Heart left ventricle (tissue), 16 donors: ENCODE results near the gene CECR2. TPM values are rescaled to one million over a fixed set of nuclear protein-coding genes. Genes with fewer than 3 reads are reported as not detected.

Source experiments
- ATAC-seq, 4 donors: fragments of 200-7000 bp; cut with Tn5 transposase; one replicate each; pipeline ENCODE4 v1.9.1; 2020 to 2022; ENCODE audit warnings: moderate library complexity in 4 of 4, mild to moderate bottlenecking in 3 of 4, moderate number of reproducible peaks in 1 of 4
- DNase-seq, 5 donors: peaks; one replicate each; pipeline ENCODE4 v3.0.0-alpha.2; 2020
- H3K27ac ChIP-seq, 12 donors: fragments of 200-600 bp; sonication (generic) in 4 of 12; one replicate each; pipeline versions ENCODE4 v1.5.0 to v1.8.0; 2016 to 2022; ENCODE audit warnings: mild to moderate bottlenecking in 2 of 12
- H3K27me3 ChIP-seq, 9 donors: fragments of 200-600 bp; sonication (generic) in 2 of 9; one replicate each; pipeline versions ENCODE4 v1.5.1 to v1.8.0; 2016 to 2022; ENCODE audit warnings: mild to moderate bottlenecking in 3 of 9
- H3K36me3 ChIP-seq, 9 donors: fragments of 200-600 bp; sonication (generic) in 2 of 9; one replicate each; pipeline versions ENCODE4 v1.5.0 to v1.8.0; 2018 to 2022; ENCODE audit warnings: mild to moderate bottlenecking in 2 of 9
- H3K4me1 ChIP-seq, 12 donors: fragments of 200-600 bp; sonication (generic) in 4 of 12; one replicate each; pipeline versions ENCODE4 v1.5.0 to v1.8.0; 2016 to 2022; ENCODE audit warnings: mild to moderate bottlenecking in 3 of 12
- H3K4me3 ChIP-seq, 12 donors: fragments of 200-600 bp; sonication (generic) in 4 of 12; one replicate each; pipeline versions ENCODE4 v1.5.0 to v1.8.0; 2017 to 2022; ENCODE audit warnings: mild to moderate bottlenecking in 9 of 12, moderate library complexity in 4 of 12
- H3K9me3 ChIP-seq, 12 donors: fragments of 200-600 bp; sonication (generic) in 4 of 12; one replicate each; pipeline versions ENCODE4 v1.5.0 to v1.8.0; 2016 to 2022; ENCODE audit warnings: mild to moderate bottlenecking in 1 of 12
- CTCF ChIP-seq, 12 donors: fragments of 200-600 bp; sonication (generic) in 4 of 12; IDR thresholded peaks; one replicate each; pipeline versions ENCODE4 v1.5.0 to v1.8.0; 2018 to 2022; ENCODE audit warnings: antibody characterized with exemption in 12 of 12, mild to moderate bottlenecking in 5 of 12
- POLR2A ChIP-seq, 2 donors: fragments of 450-650 bp; IDR thresholded peaks; one replicate each; pipeline ENCODE4 v1.6.1; 2017; ENCODE audit warnings: antibody characterized with exemption in 2 of 2, mild to moderate bottlenecking in 2 of 2, moderate library complexity in 2 of 2
- WGBS, 4 donors: extraction: QIAGEN DNeasy Blood & Tissue Kit in 2 of 4; methylation state at CpG; one replicate each; pipeline versions ENCODE4 v1.1.5 to v1.1.7; 2013 to 2018; 5-methylcytosine and 5-hydroxymethylcytosine counted together
- intact Hi-C, 10 donors: fragments of 100-400 bp; cut with DNase I; formaldehyde crosslinking; loops; one replicate each; pipeline versions ENCODE4 v1.11.1 to v1.14.2; 2022
- polyA plus RNA-seq, 2 donors: library from polyadenylated mRNA; stranded (reverse); fragments of 200-250 nt; gene quantifications; one replicate each; pipeline ENCODE4 v1.2.3, GENCODE V29; 2013
- total RNA-seq, 9 donors: library from RNA; depleted of rRNA in 2 of 9; stranded (reverse); fragments of >200 nt in 2 of 9; fragmentation: NEBNext Ultra II Directional in 3 of 9; extraction: Animal tissue kit (Norgen Biotek cat#: 25700) in 3 of 9; gene quantifications; one replicate each; pipeline versions ENCODE4 v1.1.0 to v1.2.4, GENCODE V29; 2016 to 2023
- donor health status: ischemic (EF 13 %, LVEDD 7.1; RV severe dilation, severe dysfunction).
- donor health status: healthy with polysubstance abuse.
- donor health status: DM: no; HTN: yes; CAD: no.
- donor health status: DM: no; HTN: no; CAD: no.
- donor health status: ischemic (EF 25% LVEDD 6.9; RV normal size, moderate dysfunction).
- donor health status: ischemic (EF 25% LVEDD 5.7; RV mildly dilated, moderate dysfunction).
- donor health status: healthy.
- donor health status: DM: yes; HTN: yes; CAD: no.
- donor health status: ischemic (EF 35%, LVEDD 5.7; RV mildly dilated, moderate dysfunction).
- donor health status: nonischemic (EF 11% LVEDD 7.7; RV severe dilation, severe dysfunction).
- donor health status: DM: yes; HTN: yes; CAD: no.
- donor health status: PGD.
- donor health status: ischemic (EF 29% LVEDD 5.4; RV normal size, mild dysfunction).
- donor health status: nonischemic (EF 23%, LVEDD 6.1; RV moderate dilation, normal function).

CECR2 gene
- total and polyA plus RNA-seq, 11 donors, result 3.8 to 11.6 (median 6.8) TPM

- no peaks in the 10 kb centered on the region for H3K36me3 ChIP-seq
- TF ChIP-seq POLR2A (IDR thresholded peaks at IDR 0.05) (no peak), CTCF (IDR thresholded peaks at IDR 0.05) (no peak)
- peak overlapping the region; percentile 58 to 90 (median 81) for H3K27ac ChIP-seq
- peak in 2 of 4 donors; percentile 33 to 48 for ATAC-seq
- H3K4me1 ChIP-seq, result peaks cover 0 to 26% (median 11%) of the 10 kb centered on the region in 12 donors
- peak; percentile 17 to 67 (median 29) for DNase-seq
- intact Hi-C loops, result loop anchor here in 4 of 10 donors (5.0 to 10.0 kb wide), 5 partner anchors 65 to 175 kb away; no protein-coding TSS in a partner anchor
- WGBS, 4 donors, result 1 to 2% (median 1%) methylated on average over 16 to 88 of the region's 88 CpGs
- H3K4me3 ChIP-seq, result peak overlapping the region; percentile 67 to 81 (median 77)
- H3K9me3 ChIP-seq, result no peaks in the 10 kb centered on the region
- H3K27me3 ChIP-seq, result peaks cover 0 to 66% (median 3%) of the 10 kb centered on the region in 9 donors
Measured at GRCh38 chr22:17370026-17370765, 936 bp downstream of the CECR2 start.

- intact Hi-C loops, result loop anchor here in 4 of 10 donors (5.0 to 10.0 kb wide), 5 partner anchors 64 to 176 kb away; no protein-coding TSS in a partner anchor
- H3K4me3 ChIP-seq, result peak overlapping the region; percentile 67 to 81 (median 77)
- no peaks in the 10 kb centered on the region for H3K36me3 ChIP-seq
- DNase-seq (no peak), ATAC-seq (no peak)
- TF ChIP-seq CTCF (IDR thresholded peaks at IDR 0.05) (no peak), POLR2A (IDR thresholded peaks at IDR 0.05) (no peak)
- peaks cover 0 to 33% (median 12%) of the 10 kb centered on the region in 12 donors for H3K4me1 ChIP-seq
- H3K27ac ChIP-seq, result peak overlapping the region; percentile 58 to 90 (median 80)
- H3K27me3 ChIP-seq, result peaks cover 0 to 65% (median 0%) of the 10 kb centered on the region in 9 donors
- H3K9me3 ChIP-seq, result no peaks in the 10 kb centered on the region
- 6 to 10% (median 8%) methylated on average over 23 of the region's 23 CpGs for WGBS, 4 donors
Measured at GRCh38 chr22:17370766-17371432, 1.6 kb downstream of the CECR2 start.

- TF ChIP-seq POLR2A (IDR thresholded peaks at IDR 0.05), result no peak
- TF ChIP-seq CTCF (IDR thresholded peaks at IDR 0.05), result no peak
- peaks cover 0 to 60% (median 0%) of the 10 kb centered on the region in 9 donors for H3K27me3 ChIP-seq
- 54 to 62% (median 57%) methylated on average over 5 of the region's 5 CpGs for WGBS, 4 donors
- no peaks in the 10 kb centered on the region for H3K9me3 ChIP-seq
- intact Hi-C loops, result loop anchor here in 4 of 10 donors (5.0 to 10.0 kb wide), 5 partner anchors 63 to 177 kb away; no protein-coding TSS in a partner anchor
- peak overlapping the region in 4 of 12 donors; percentile 61 to 85 (median 81) for H3K27ac ChIP-seq
- no peak for ATAC-seq
- peaks cover 0 to 38% (median 14%) of the 10 kb centered on the region in 12 donors for H3K4me1 ChIP-seq
- H3K36me3 ChIP-seq, result no peaks in the 10 kb centered on the region
- DNase-seq, result no peak
- peak overlapping the region in 11 of 12 donors; percentile 67 to 81 (median 76) for H3K4me3 ChIP-seq
Measured at GRCh38 chr22:17371448-17371847, 2.2 kb downstream of the CECR2 start.

- DNase-seq (no peak), ATAC-seq (no peak)
- WGBS, 4 donors, result 85 to 93% (median 89%) methylated on average over 4 of the region's 4 CpGs
- Histone ChIP-seq H3K27ac (no peak overlapping the region), H3K36me3 (no peaks in the 10 kb centered on the region), H3K4me1 (peaks cover 0 to 29% (median 9%) of the 10 kb centered on the region in 12 donors), H3K9me3 (no peaks in the 10 kb centered on the region), H3K27me3 (peaks cover 0 to 38% (median 0%) of the 10 kb centered on the region in 9 donors), H3K4me3 (no peak overlapping the region)
- intact Hi-C loops, result loop anchor here in 4 of 10 donors (5.0 to 10.0 kb wide), 5 partner anchors 61 to 179 kb away; no protein-coding TSS in a partner anchor
- TF ChIP-seq CTCF (IDR thresholded peaks at IDR 0.05) (no peak), POLR2A (IDR thresholded peaks at IDR 0.05) (no peak)
Measured at GRCh38 chr22:17373855-17374254, 4.6 kb downstream of the CECR2 start.
